ENCODE results near the gene WNT9A.

DNA sequence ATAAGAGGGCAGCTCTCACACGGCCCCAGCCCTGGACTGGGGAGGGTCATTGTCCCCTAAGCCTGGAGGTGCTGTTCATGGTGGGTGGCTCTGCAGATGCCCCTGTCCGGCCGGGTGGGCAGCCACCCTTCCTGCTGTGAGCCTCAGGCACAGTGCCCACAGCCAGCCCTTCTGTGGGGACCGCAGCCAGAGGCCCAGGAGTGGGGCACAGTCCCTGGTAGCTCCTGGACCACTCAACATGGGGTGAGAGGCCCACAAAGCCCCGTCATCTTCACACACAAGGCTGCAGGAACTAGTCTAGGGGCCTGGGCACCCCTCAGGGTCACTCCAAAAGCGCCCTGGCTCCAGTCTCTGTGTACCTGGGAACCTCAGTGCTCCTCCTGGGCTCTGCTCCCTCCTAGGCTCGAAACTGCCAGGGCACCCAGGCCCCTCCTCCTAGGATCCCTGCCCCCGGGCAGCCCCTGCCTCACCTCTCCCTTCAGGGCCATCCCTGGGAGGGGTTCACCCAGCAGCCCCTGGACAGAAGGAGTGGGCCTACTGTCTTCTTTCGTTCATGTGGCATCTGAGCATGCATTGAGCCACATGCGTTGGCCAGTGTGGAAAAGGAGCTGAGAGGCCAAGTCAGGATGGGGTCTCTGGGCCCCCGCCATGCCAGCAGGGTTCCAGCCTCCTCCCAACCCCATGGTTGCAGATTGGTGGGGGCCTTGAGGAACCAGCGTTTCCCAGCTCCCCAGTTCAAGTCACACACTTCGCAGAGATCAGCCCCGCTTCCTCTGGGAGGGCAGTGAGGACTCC is 43.0 kb downstream of the WNT9A start:
- no peak for TF ChIP-seq POLR2A (IDR thresholded peaks at IDR 0.05)
- TF ChIP-seq, protein P1, sequence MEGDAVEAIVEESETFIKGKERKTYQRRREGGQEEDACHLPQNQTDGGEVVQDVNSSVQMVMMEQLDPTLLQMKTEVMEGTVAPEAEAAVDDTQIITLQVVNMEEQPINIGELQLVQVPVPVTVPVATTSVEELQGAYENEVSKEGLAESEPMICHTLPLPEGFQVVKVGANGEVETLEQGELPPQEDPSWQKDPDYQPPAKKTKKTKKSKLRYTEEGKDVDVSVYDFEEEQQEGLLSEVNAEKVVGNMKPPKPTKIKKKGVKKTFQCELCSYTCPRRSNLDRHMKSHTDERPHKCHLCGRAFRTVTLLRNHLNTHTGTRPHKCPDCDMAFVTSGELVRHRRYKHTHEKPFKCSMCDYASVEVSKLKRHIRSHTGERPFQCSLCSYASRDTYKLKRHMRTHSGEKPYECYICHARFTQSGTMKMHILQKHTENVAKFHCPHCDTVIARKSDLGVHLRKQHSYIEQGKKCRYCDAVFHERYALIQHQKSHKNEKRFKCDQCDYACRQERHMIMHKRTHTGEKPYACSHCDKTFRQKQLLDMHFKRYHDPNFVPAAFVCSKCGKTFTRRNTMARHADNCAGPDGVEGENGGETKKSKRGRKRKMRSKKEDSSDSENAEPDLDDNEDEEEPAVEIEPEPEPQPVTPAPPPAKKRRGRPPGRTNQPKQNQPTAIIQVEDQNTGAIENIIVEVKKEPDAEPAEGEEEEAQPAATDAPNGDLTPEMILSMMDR (IDR thresholded peaks at IDR 0.05), result no peak

Measured in right lobe of liver (tissue), 4 donors.